Peyer's patch (tissue), 4 donors: ENCODE measurements around the gene ATP10A.

Source experiments
- CTCF ChIP-seq, 6 experiments: fragments of 450-650 bp in 4 of 6; fragments of 200-600 bp in 2 of 6; sonication (generic) in 1 of 6; IDR thresholded peaks; one replicate each; pipeline ENCODE4 v1.5.1; 2017 to 2019; ENCODE audit warnings: antibody characterized with exemption in 6 of 6, mild to moderate bottlenecking in 3 of 6, moderate library complexity in 1 of 6
- POLR2A ChIP-seq, 2 donors: fragments of 450-650 bp; IDR thresholded peaks; one replicate each; pipeline ENCODE4 v1.5.1; 2017; ENCODE audit warnings: antibody characterized with exemption in 2 of 2, mild to moderate bottlenecking in 2 of 2, moderate library complexity in 2 of 2

- TF ChIP-seq POLR2A (IDR thresholded peaks at IDR 0.05) = no peak
- TF ChIP-seq CTCF (IDR thresholded peaks at IDR 0.05) = no peak
Measured at GRCh38 chr15:25661898-25662297, 201.2 kb downstream of the ATP10A start.
